Activated T-cell treated with anti-CD3 and anti-CD28 coated beads, Interleukin-2, amount 50 U/mL, for 72 hours (primary cell): ENCODE measurements around the gene FAP. TPM values are rescaled to one million over a fixed set of nuclear protein-coding genes. Genes with fewer than 3 reads are reported as not detected.

Source experiments
- ATAC-seq, 2 donors: fragments of 150-1000 bp; cut with Tn5 transposase; replicated peaks in 1 of 2; 2 replicates each; pipeline ENCODE4 v1.10.0; 2021; ENCODE audit warnings: moderate library complexity in 2 of 2, mild to moderate bottlenecking in 1 of 2
- DNase-seq, 2 donors: peaks; one replicate each; pipeline ENCODE4 v3.0.0; 2021 to 2022; ENCODE audit warnings: mixed read lengths in 1 of 2
- H3K27ac Mint-ChIP-seq: one replicate; pipeline ENCODE4 v1.8.0; 2022; ENCODE audit warnings: mild to moderate bottlenecking, moderate library complexity, mixed read lengths
- H3K27me3 Mint-ChIP-seq: one replicate; pipeline ENCODE4 v1.8.0; 2022; ENCODE audit warnings: low read depth, mixed read lengths
- H3K36me3 Mint-ChIP-seq, 2 donors: one replicate each; pipeline ENCODE4 v1.8.0; 2022; ENCODE audit warnings: mixed read lengths in 2 of 2, mild to moderate bottlenecking in 1 of 2; ENCODE audit not compliant: insufficient read depth in 2 of 2
- H3K4me1 Mint-ChIP-seq: one replicate; pipeline ENCODE4 v1.8.0; 2022; ENCODE audit warnings: low read depth, mixed read lengths
- H3K4me3 Mint-ChIP-seq, 2 donors: one replicate each; pipeline ENCODE4 v1.8.0; 2022; ENCODE audit warnings: mild to moderate bottlenecking in 2 of 2, mixed read lengths in 2 of 2, moderate library complexity in 2 of 2
- H3K9me3 Mint-ChIP-seq, 2 donors: one replicate each; pipeline ENCODE4 v1.8.0; 2022; ENCODE audit warnings: mixed read lengths in 2 of 2
- total RNA-seq, 2 donors: library from RNA; stranded (reverse); gene quantifications; one replicate each; pipeline ENCODE4 v1.2.3, GENCODE V29; 2022

Gene FAP
- total RNA-seq, 2 donors from 2014 or later: not detected

DNA sequence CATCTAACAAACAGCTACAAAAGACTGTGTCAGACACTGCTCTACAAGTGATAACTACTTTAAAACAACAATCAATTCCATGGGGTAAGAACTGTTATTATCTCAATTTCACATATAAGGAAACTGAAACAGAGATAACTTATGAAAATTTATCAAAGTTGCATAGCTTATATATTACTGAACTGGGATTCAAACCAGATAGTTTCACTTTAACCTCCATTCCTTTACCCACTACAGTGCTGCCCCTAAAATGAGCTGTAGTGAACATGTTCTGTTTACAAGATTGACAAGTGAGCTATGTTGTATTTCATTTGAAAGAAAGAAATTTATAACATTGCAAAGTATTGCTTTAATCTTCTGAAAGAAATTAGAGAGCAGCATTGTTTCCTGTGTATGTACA, 77.1 kb downstream of the FAP start:
- ATAC-seq: peak in 1 of 2 donors; percentile 62
- DNase-seq: no peak

GRCh38 chr2:162164802-162165201, 78.4 kb downstream of the FAP start:
- no peak for ATAC-seq
- Mint-ChIP-seq H3K4me3 (no peak overlapping the region), H3K27ac (no peak overlapping the region), H3K36me3 (no peaks in the 10 kb centered on the region), H3K27me3 (peaks cover 22% of the 10 kb centered on the region), H3K9me3 (no peaks in the 10 kb centered on the region), H3K4me1 (peaks cover 22% of the 10 kb centered on the region)
- DNase-seq: no peak

More for the DNA sequence above, 77.1 kb downstream of the FAP start:
- no peaks in the 10 kb centered on the region for H3K9me3 Mint-ChIP-seq
- H3K4me3 Mint-ChIP-seq: no peak overlapping the region
- H3K27me3 Mint-ChIP-seq: peaks cover 20% of the 10 kb centered on the region
- H3K36me3 Mint-ChIP-seq: no peaks in the 10 kb centered on the region
- peaks cover 26% of the 10 kb centered on the region for H3K4me1 Mint-ChIP-seq
- H3K27ac Mint-ChIP-seq: peak overlapping the region; percentile 80

- Mint-ChIP-seq H3K9me3 (no peaks in the 10 kb centered on the region), H3K4me3 (no peak overlapping the region), H3K36me3 (no peaks in the 10 kb centered on the region), H3K4me1 (no peaks in the 10 kb centered on the region), H3K27ac (no peak overlapping the region), H3K27me3 (peaks cover 25% of the 10 kb centered on the region)
- ATAC-seq (no peak), DNase-seq (no peak)
These were observed 83.8 kb downstream of the FAP start for GRCh38 chr2:162159446-162159845.

DNA sequence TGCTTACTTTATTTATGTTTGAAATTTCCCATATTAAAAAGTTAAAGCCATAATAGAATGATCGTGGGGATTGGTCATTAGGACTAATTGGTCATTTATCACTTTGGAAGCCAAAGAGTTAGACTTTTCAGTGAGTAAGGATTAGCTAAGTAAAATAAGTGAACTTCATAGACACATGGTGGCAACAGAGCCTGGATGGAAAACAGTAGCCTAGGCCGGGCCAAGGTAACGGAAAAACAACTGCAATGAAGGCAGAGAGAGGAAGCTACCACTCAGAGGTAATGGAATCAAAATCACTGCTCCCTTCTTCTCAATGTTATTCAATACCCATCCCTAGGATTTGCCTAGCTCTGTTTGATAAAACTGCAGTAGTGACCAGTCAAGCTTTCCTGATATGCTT, 87.1 kb downstream of the FAP start:
- Mint-ChIP-seq H3K36me3 (no peaks in the 10 kb centered on the region), H3K4me1 (no peaks in the 10 kb centered on the region), H3K4me3 (no peak overlapping the region), H3K9me3 (no peaks in the 10 kb centered on the region), H3K27ac (no peak overlapping the region), H3K27me3 (peaks cover 29% of the 10 kb centered on the region)
- DNase-seq: no peak
- no peak for ATAC-seq

DNA sequence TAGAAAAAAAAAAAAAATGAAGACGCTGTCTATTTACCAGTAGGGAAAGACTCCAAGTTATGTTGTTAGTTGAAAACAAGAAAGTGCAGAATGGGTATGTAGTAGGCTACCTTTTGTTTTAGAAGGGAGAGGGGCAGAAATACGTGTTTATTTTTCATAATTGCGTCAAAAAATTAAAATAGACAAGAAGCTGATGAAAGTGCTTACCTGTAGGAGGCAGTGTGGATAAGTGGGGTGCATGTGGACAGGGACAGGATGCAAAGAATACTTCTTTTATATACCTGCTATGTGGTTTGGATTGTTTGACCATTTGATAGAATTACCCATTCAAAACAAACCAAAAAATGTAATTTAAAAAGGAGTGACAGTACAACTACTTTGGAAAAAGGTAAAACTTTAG, 88.2 kb downstream of the FAP start:
- H3K27me3 Mint-ChIP-seq: peaks cover 29% of the 10 kb centered on the region
- ATAC-seq (no peak), DNase-seq (no peak)
- H3K27ac Mint-ChIP-seq: no peak overlapping the region
- H3K36me3 Mint-ChIP-seq: no peaks in the 10 kb centered on the region
- no peaks in the 10 kb centered on the region for H3K9me3 Mint-ChIP-seq
- no peak overlapping the region for H3K4me3 Mint-ChIP-seq
- no peaks in the 10 kb centered on the region for H3K4me1 Mint-ChIP-seq

DNA sequence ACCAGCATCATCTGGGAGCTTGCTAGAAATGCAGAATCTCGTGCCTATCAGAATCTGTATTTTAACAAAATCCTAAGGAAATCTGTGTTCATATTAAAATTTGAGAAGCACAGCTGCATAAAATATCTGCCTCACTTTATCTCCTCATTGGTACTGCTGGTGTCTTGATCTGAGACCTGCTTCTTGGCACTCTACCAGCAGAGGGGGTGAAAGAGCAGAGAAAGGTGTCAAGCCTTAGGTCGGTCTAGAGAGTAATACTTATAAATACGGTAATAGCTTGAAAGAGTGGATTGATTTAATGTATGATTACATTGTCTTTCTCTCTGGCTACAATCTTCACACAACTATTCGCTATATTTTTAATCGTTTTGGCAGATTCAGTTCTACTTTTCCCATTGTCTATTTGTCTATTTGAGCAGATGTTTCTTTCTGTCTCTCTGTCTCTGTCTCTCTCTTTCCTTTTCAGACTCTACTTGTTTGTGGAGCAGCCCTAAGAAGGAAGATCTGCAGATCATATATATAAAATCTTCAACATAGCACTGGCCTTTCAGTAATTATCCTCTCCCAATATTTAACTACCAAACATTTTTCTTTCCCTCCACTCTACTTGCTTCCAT, 89.5 kb downstream of the FAP start:
- Mint-ChIP-seq H3K36me3 (no peaks in the 10 kb centered on the region), H3K4me1 (no peaks in the 10 kb centered on the region), H3K27ac (no peak overlapping the region), H3K27me3 (peaks cover 26% of the 10 kb centered on the region), H3K4me3 (peak overlapping the region in 1 of 2 donors; percentile 5), H3K9me3 (no peaks in the 10 kb centered on the region)
- ATAC-seq (peak; percentile 79 to 88), DNase-seq (peak; percentile 64 to 66)

GRCh38 chr2:162152147-162152546, 91.1 kb downstream of the FAP start, which contains the start of gene GCG:
Gene GCG (minus strand): TSS chr2:162152247. CDS start chr2:162149178, 3,069 bp downstream.
- DNase-seq (no peak), ATAC-seq (no peak)
- no peaks in the 10 kb centered on the region for H3K4me1 Mint-ChIP-seq
- H3K36me3 Mint-ChIP-seq: no peaks in the 10 kb centered on the region
- H3K27me3 Mint-ChIP-seq: peaks cover 40% of the 10 kb centered on the region
- no peak within 1 kb of the TSS for H3K27ac Mint-ChIP-seq
- no peak within 1 kb of the TSS for H3K4me3 Mint-ChIP-seq
- no peaks in the 10 kb centered on the region for H3K9me3 Mint-ChIP-seq

- ATAC-seq (no peak), DNase-seq (no peak)
- H3K27ac Mint-ChIP-seq: no peak overlapping the region
- no peaks in the 10 kb centered on the region for H3K4me1 Mint-ChIP-seq
- H3K36me3 Mint-ChIP-seq: no peaks in the 10 kb centered on the region
- no peak overlapping the region for H3K4me3 Mint-ChIP-seq
- peaks cover 50% of the 10 kb centered on the region for H3K27me3 Mint-ChIP-seq
- H3K9me3 Mint-ChIP-seq: no peaks in the 10 kb centered on the region
These were observed 93.3 kb downstream of the FAP start for GRCh38 chr2:162149940-162150339.

GRCh38 chr2:162149466-162149865, 93.8 kb downstream of the FAP start:
- Mint-ChIP-seq H3K27ac (no peak overlapping the region), H3K4me3 (no peak overlapping the region), H3K4me1 (no peaks in the 10 kb centered on the region), H3K9me3 (no peaks in the 10 kb centered on the region), H3K27me3 (peaks cover 46% of the 10 kb centered on the region), H3K36me3 (no peaks in the 10 kb centered on the region)
- ATAC-seq: no peak
- DNase-seq: no peak

- Mint-ChIP-seq H3K9me3 (no peaks in the 10 kb centered on the region), H3K4me1 (no peaks in the 10 kb centered on the region), H3K27me3 (peaks cover 46% of the 10 kb centered on the region), H3K36me3 (no peaks in the 10 kb centered on the region), H3K4me3 (no peak overlapping the region), H3K27ac (no peak overlapping the region)
- ATAC-seq (no peak), DNase-seq (no peak)
These were observed 94.3 kb downstream of the FAP start for GRCh38 chr2:162148956-162149355.

GRCh38 chr2:162143969-162144368, 99.3 kb downstream of the FAP start:
- Mint-ChIP-seq H3K27ac (no peak overlapping the region), H3K9me3 (no peaks in the 10 kb centered on the region), H3K36me3 (no peaks in the 10 kb centered on the region), H3K4me1 (no peaks in the 10 kb centered on the region), H3K4me3 (no peak overlapping the region), H3K27me3 (peaks cover 61% of the 10 kb centered on the region)
- no peak for DNase-seq
- no peak for ATAC-seq

- H3K9me3 Mint-ChIP-seq: no peaks in the 10 kb centered on the region
- no peak overlapping the region for H3K4me3 Mint-ChIP-seq
- ATAC-seq (no peak), DNase-seq (no peak)
- H3K4me1 Mint-ChIP-seq: no peaks in the 10 kb centered on the region
- H3K27me3 Mint-ChIP-seq: peaks cover 35% of the 10 kb centered on the region
- no peak overlapping the region for H3K27ac Mint-ChIP-seq
- no peaks in the 10 kb centered on the region for H3K36me3 Mint-ChIP-seq
These were observed 104.9 kb downstream of the FAP start for GRCh38 chr2:162138310-162138709.

GRCh38 chr2:162127422-162127821, 115.8 kb downstream of the FAP start:
- Mint-ChIP-seq H3K4me3 (no peak overlapping the region), H3K4me1 (peaks cover 10% of the 10 kb centered on the region), H3K27me3 (no peaks in the 10 kb centered on the region), H3K36me3 (peaks cover 0 to 2% of the 10 kb centered on the region in 2 donors), H3K9me3 (peaks cover 0 to 2% of the 10 kb centered on the region in 2 donors), H3K27ac (no peak overlapping the region)
- DNase-seq (no peak), ATAC-seq (no peak)

GRCh38 chr2:162126527-162126926, 116.7 kb downstream of the FAP start:
- peaks cover 0 to 2% of the 10 kb centered on the region in 2 donors for H3K9me3 Mint-ChIP-seq
- H3K4me1 Mint-ChIP-seq: peaks cover 10% of the 10 kb centered on the region
- H3K4me3 Mint-ChIP-seq: no peak overlapping the region
- H3K27ac Mint-ChIP-seq: peak overlapping the region; percentile 79
- DNase-seq: no peak
- H3K36me3 Mint-ChIP-seq: no peaks in the 10 kb centered on the region
- no peaks in the 10 kb centered on the region for H3K27me3 Mint-ChIP-seq
- ATAC-seq: peak in 1 of 2 donors; percentile 21
